WTC11 (cell line): ENCODE data around the gene IGSF9B. TPM values are rescaled to one million over a fixed set of nuclear protein-coding genes. Genes with fewer than 3 reads are reported as not detected.
A peak's percentile ranks its signal among the peaks of the same experiment; 100 is the strongest.

Source experiments
- ATAC-seq: fragments of 200-7000 bp; cut with Tn5 transposase; 2 replicates; pipeline ENCODE4 v1.10.0; 2021; ENCODE audit warnings: mild to moderate bottlenecking, moderate library complexity
- CTCF ChIA-PET: fragments of 300-600 bp; sonication (Branson Sonifier 250); formaldehyde crosslinking; loops from one replicate; lab custom pipeline; 2021; ENCODE audit warnings: antibody characterized with exemption; lab: Charles Lee
- POLR2A ChIA-PET: fragments of 350-600 bp; sonication (Branson Sonifier 250); formaldehyde crosslinking; loops from one replicate; lab custom pipeline; 2021; ENCODE audit warnings: antibody characterized with exemption; lab: Charles Lee
- DNase-seq: peaks from one replicate; pipeline ENCODE4 v3.0.0; 2021; ENCODE audit warnings: low spot score
- H3K27ac Mint-ChIP-seq: 2 replicates; pipeline ENCODE4 v1.8.0; 2021; ENCODE audit warnings: mixed read lengths
- H3K27me3 Mint-ChIP-seq: 2 replicates; pipeline ENCODE4 v1.8.0; 2021; ENCODE audit warnings: low read depth, mild to moderate bottlenecking, moderate library complexity, mixed read lengths
- H3K36me3 Mint-ChIP-seq: 2 replicates; pipeline ENCODE4 v1.8.0; 2021; ENCODE audit warnings: mixed read lengths
- H3K4me1 Mint-ChIP-seq: 2 replicates; pipeline ENCODE4 v1.8.0; 2022; ENCODE audit warnings: mixed read lengths
- H3K4me3 Mint-ChIP-seq: 2 replicates; pipeline ENCODE4 v1.8.0; 2021; ENCODE audit warnings: mild to moderate bottlenecking, moderate library complexity, mixed read lengths
- H3K9me3 Mint-ChIP-seq: 2 replicates; pipeline ENCODE4 v1.8.0; 2021; ENCODE audit warnings: mixed read lengths
- ATF1 ChIP-seq: sonication (generic); formaldehyde crosslinking; IDR thresholded peaks from 2 replicates; pipeline ENCODE4 v1.8.1; 2023; ENCODE audit warnings: mild to moderate bottlenecking, moderate library complexity, missing genetic modification reagents
- ESRRA ChIP-seq: sonication (generic); formaldehyde crosslinking; IDR thresholded peaks from 2 replicates; pipeline ENCODE4 v1.8.1; 2022; ENCODE audit warnings: mild to moderate bottlenecking, missing genetic modification reagents, borderline replicate concordance
- FOXP1 ChIP-seq: sonication (generic); formaldehyde crosslinking; IDR thresholded peaks from 2 replicates; pipeline ENCODE4 v1.8.0; 2022; ENCODE audit warnings: missing genetic modification reagents, mild to moderate bottlenecking, moderate library complexity, borderline replicate concordance
- HMGA2 ChIP-seq: fragments of 250-450 bp; sonication (Bioruptor Pico); IDR thresholded peaks from 2 replicates; pipeline ENCODE4 v1.4.0; 2021; ENCODE audit warnings: mild to moderate bottlenecking, moderate library complexity
- IRF2 ChIP-seq: sonication (generic); formaldehyde crosslinking; IDR thresholded peaks from 2 replicates; pipeline ENCODE4 v1.8.0; 2022; ENCODE audit warnings: low read depth, missing genetic modification reagents, borderline replicate concordance
- NFATC4 ChIP-seq: fragments of 250-450 bp; sonication (Bioruptor Pico); IDR thresholded peaks from 2 replicates; pipeline ENCODE4 v1.9.0; 2021; ENCODE audit warnings: mild to moderate bottlenecking
- NR1H2 ChIP-seq: sonication (generic); formaldehyde crosslinking; IDR thresholded peaks from 2 replicates; pipeline ENCODE4 v1.9.0; 2021; ENCODE audit warnings: mild to moderate bottlenecking, moderate library complexity, missing genetic modification reagents
- SMAD3 ChIP-seq: sonication (generic); formaldehyde crosslinking; IDR thresholded peaks from 2 replicates; pipeline ENCODE4 v1.8.0; 2022; ENCODE audit warnings: missing genetic modification reagents, mild to moderate bottlenecking, borderline replicate concordance
- SOX15 ChIP-seq: fragments of 250-450 bp; sonication (Bioruptor Pico); IDR thresholded peaks from 2 replicates; pipeline ENCODE4 v1.9.0; 2021; ENCODE audit warnings: mild to moderate bottlenecking
- ZNF138 ChIP-seq: sonication (generic); formaldehyde crosslinking; conservative IDR thresholded peaks from 2 replicates; pipeline ENCODE4 v1.8.1; 2022; ENCODE audit warnings: mild to moderate bottlenecking, moderate library complexity, missing genetic modification reagents
- ZNF423 ChIP-seq: fragments of 250-450 bp; sonication (Bioruptor Pico); IDR thresholded peaks from 2 replicates; pipeline ENCODE4 v2.1.2; 2022; ENCODE audit warnings: mild to moderate bottlenecking, moderate library complexity
- total RNA-seq: library from RNA; stranded (reverse); gene quantifications from 3 replicates; pipeline ENCODE4 v1.2.3, GENCODE V29; 2021
- TF ChIP-seq, protein P1 (sequence below): sonication (generic); formaldehyde crosslinking; IDR thresholded peaks from 2 replicates; pipeline ENCODE4 v1.8.1; 2022; ENCODE audit warnings: low read depth, mild to moderate bottlenecking, moderate library complexity, missing genetic modification reagents, borderline replicate concordance
- TF ChIP-seq, protein P2 (sequence below): fragments of 250-450 bp; sonication (Bioruptor Pico); IDR thresholded peaks from 2 replicates; pipeline ENCODE4 v1.8.0; 2021; ENCODE audit warnings: mild to moderate bottlenecking
- TF ChIP-seq, protein P3 (sequence below): fragments of 200-600 bp; IDR thresholded peaks from 2 replicates; pipeline ENCODE4 v1.8.0; 2022; ENCODE audit warnings: antibody characterized with exemption
- TF ChIP-seq, protein P4 (sequence below): sonication (generic); formaldehyde crosslinking; IDR thresholded peaks from 2 replicates; pipeline ENCODE4 v1.8.0; 2022; ENCODE audit warnings: mild to moderate bottlenecking, missing genetic modification reagents
- TF ChIP-seq, protein P5 (sequence below): sonication (generic); formaldehyde crosslinking; IDR thresholded peaks from 2 replicates; pipeline ENCODE4 v1.8.1; 2023; ENCODE audit warnings: mild to moderate bottlenecking, missing genetic modification reagents, moderate library complexity
- TF ChIP-seq, protein P6 (sequence below): sonication (generic); formaldehyde crosslinking; IDR thresholded peaks from 2 replicates; pipeline ENCODE4 v1.8.1; 2023; ENCODE audit warnings: mild to moderate bottlenecking, missing genetic modification reagents, borderline replicate concordance

Gene IGSF9B
- total RNA-seq, 1 experiment from 2014 or later = 52.7 TPM

DNA sequence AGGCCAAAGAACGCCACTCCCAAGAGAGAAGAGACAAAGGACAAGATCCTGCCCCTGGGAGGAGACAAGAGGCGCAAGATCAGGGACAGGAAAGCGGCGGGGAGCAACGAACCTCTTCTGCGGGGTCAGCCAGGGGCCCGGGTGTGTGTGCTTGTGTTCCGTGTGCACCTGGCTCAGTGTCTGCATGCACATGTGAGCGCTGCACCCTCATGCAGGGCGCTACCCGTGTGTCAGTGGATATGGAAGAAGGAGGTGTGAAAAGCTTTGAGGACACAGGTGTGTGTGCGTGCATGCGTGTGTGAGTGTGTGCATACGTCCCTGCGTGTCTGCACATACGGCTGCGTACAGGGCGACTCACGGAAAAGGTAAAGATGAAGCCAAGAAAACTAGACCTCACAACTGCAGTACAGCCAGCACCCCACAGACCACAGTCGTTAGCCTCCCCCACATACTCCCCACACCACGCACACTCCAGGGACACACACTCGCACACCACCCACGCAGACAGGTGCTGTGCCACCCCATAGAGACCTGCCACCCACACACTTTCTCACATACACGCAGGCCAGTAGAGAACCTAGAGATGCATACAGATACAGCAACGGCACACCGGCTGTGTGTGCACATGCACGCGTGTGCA lies 11.0 kb upstream of the IGSF9B start (continued):
- TF ChIP-seq, protein P1, sequence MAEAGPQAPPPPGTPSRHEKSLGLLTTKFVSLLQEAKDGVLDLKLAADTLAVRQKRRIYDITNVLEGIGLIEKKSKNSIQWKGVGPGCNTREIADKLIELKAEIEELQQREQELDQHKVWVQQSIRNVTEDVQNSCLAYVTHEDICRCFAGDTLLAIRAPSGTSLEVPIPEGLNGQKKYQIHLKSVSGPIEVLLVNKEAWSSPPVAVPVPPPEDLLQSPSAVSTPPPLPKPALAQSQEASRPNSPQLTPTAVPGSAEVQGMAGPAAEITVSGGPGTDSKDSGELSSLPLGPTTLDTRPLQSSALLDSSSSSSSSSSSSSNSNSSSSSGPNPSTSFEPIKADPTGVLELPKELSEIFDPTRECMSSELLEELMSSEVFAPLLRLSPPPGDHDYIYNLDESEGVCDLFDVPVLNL (CRISPR knock-in tag) = no peak
- no peak for TF ChIP-seq SOX15 (CRISPR knock-in tag)
- TF ChIP-seq ATF1 (CRISPR knock-in tag) = no peak
- TF ChIP-seq FOXP1 = peak; percentile 17; the same call in 1 of the 2 replicates
- TF ChIP-seq IRF2 (CRISPR knock-in tag) = no peak
- TF ChIP-seq ZNF138 (CRISPR knock-in tag) = peak; percentile 53; the same call in 1 of the 2 replicates

DNA sequence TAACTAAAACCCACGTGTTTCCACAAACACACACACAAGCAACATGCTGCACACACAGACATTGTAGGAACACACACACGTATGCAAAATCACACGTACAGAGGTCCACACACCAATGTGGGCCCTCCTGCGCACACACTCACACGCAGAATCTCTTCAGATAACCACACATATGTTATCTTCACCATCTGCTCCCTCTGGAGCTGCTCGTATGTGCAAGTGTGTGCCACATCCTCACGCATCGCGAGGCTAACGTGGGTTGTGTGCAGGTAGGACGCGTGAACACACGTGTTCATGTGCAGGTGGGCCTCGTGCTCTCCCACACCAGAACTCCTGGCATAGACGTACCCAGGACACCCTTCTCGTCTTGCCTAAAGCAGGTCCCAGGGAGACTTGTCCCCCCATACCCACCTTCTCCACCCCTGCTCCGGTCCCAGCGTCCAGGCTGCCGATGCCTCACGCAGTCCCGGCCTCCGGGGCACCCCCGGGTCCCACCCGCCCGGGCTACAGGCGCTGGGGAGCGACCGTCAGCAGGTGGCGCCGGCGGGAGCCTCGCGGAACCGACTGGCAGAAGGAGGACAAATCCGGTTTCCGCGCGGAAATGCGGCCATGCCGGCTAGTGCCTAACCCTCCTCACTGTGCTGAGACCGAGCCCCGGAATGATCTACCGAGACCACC lies 10.3 kb upstream of the IGSF9B start:
- POLR2A ChIA-PET = no interaction called here
- H3K36me3 Mint-ChIP-seq = no peaks in the 10 kb centered on the region

More for the DNA sequence above, 10.3 kb upstream of the IGSF9B start:
- H3K27ac Mint-ChIP-seq = peak overlapping the region; percentile 69; the same call in 1 of the 2 replicates
- TF ChIP-seq, protein P2, sequence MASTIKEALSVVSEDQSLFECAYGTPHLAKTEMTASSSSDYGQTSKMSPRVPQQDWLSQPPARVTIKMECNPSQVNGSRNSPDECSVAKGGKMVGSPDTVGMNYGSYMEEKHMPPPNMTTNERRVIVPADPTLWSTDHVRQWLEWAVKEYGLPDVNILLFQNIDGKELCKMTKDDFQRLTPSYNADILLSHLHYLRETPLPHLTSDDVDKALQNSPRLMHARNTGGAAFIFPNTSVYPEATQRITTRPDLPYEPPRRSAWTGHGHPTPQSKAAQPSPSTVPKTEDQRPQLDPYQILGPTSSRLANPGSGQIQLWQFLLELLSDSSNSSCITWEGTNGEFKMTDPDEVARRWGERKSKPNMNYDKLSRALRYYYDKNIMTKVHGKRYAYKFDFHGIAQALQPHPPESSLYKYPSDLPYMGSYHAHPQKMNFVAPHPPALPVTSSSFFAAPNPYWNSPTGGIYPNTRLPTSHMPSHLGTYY (CRISPR knock-in tag) = no peak
- TF ChIP-seq HMGA2 (CRISPR knock-in tag) (no peak), ESRRA (CRISPR knock-in tag) (no peak), ZNF423 (CRISPR knock-in tag) (peak; percentile 24; the same call in 1 of the 2 replicates), NR1H2 (CRISPR knock-in tag) (no peak), NFATC4 (CRISPR knock-in tag) (no peak), SMAD3 (CRISPR knock-in tag) (0 out of 2 replicates have a peak, but pooled peaks have one; percentile 31)
- TF ChIP-seq, protein P3, sequence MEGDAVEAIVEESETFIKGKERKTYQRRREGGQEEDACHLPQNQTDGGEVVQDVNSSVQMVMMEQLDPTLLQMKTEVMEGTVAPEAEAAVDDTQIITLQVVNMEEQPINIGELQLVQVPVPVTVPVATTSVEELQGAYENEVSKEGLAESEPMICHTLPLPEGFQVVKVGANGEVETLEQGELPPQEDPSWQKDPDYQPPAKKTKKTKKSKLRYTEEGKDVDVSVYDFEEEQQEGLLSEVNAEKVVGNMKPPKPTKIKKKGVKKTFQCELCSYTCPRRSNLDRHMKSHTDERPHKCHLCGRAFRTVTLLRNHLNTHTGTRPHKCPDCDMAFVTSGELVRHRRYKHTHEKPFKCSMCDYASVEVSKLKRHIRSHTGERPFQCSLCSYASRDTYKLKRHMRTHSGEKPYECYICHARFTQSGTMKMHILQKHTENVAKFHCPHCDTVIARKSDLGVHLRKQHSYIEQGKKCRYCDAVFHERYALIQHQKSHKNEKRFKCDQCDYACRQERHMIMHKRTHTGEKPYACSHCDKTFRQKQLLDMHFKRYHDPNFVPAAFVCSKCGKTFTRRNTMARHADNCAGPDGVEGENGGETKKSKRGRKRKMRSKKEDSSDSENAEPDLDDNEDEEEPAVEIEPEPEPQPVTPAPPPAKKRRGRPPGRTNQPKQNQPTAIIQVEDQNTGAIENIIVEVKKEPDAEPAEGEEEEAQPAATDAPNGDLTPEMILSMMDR = 0 out of 2 replicates have a peak, but pooled peaks have one; percentile 15
- TF ChIP-seq, protein P4, sequence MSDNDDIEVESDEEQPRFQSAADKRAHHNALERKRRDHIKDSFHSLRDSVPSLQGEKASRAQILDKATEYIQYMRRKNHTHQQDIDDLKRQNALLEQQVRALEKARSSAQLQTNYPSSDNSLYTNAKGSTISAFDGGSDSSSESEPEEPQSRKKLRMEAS (CRISPR knock-in tag) = peak; percentile 54; the same call in 1 of the 2 replicates
- TF ChIP-seq, protein P5, sequence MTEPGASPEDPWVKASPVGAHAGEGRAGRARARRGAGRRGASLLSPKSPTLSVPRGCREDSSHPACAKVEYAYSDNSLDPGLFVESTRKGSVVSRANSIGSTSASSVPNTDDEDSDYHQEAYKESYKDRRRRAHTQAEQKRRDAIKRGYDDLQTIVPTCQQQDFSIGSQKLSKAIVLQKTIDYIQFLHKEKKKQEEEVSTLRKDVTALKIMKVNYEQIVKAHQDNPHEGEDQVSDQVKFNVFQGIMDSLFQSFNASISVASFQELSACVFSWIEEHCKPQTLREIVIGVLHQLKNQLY (CRISPR knock-in tag) = no peak
- TF ChIP-seq, protein P6, sequence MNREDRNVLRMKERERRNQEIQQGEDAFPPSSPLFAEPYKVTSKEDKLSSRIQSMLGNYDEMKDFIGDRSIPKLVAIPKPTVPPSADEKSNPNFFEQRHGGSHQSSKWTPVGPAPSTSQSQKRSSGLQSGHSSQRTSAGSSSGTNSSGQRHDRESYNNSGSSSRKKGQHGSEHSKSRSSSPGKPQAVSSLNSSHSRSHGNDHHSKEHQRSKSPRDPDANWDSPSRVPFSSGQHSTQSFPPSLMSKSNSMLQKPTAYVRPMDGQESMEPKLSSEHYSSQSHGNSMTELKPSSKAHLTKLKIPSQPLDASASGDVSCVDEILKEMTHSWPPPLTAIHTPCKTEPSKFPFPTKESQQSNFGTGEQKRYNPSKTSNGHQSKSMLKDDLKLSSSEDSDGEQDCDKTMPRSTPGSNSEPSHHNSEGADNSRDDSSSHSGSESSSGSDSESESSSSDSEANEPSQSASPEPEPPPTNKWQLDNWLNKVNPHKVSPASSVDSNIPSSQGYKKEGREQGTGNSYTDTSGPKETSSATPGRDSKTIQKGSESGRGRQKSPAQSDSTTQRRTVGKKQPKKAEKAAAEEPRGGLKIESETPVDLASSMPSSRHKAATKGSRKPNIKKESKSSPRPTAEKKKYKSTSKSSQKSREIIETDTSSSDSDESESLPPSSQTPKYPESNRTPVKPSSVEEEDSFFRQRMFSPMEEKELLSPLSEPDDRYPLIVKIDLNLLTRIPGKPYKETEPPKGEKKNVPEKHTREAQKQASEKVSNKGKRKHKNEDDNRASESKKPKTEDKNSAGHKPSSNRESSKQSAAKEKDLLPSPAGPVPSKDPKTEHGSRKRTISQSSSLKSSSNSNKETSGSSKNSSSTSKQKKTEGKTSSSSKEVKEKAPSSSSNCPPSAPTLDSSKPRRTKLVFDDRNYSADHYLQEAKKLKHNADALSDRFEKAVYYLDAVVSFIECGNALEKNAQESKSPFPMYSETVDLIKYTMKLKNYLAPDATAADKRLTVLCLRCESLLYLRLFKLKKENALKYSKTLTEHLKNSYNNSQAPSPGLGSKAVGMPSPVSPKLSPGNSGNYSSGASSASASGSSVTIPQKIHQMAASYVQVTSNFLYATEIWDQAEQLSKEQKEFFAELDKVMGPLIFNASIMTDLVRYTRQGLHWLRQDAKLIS = no peak
- no peak overlapping the region for H3K4me3 Mint-ChIP-seq
- DNase-seq (peak; percentile 85), ATAC-seq (peak; percentile 83)
- CTCF ChIA-PET = interaction anchor here (0.6 to 2.0 kb wide), 2 partner anchors 19 to 87 kb away, joined by 3 to 8 read pairs; no protein-coding TSS in a partner anchor
- peaks cover 5% of the 10 kb centered on the region for H3K27me3 Mint-ChIP-seq
- no peaks in the 10 kb centered on the region for H3K9me3 Mint-ChIP-seq
- peaks cover 7% of the 10 kb centered on the region for H3K4me1 Mint-ChIP-seq
